GM18861 (cell line): Measurements from ENCODE around the gene RBMS1.
"Not testable (repeated sequence)": the region's sequence is repeated elsewhere in the genome, so short reads cannot be mapped to it uniquely, and the experiment has no call there.

Source experiments
- ATAC-seq: cut with Tn5 transposase; IDR thresholded peaks from one replicate; pipeline ENCODE4 v1.9.1; 2021; ENCODE audit not compliant: unreplicated experiment

The RBMS1 gene

GRCh38 chr2:160437273-160437672, 56.3 kb downstream of the RBMS1 start:
- ATAC-seq = no peak

GRCh38 chr2:160434254-160434948, 59.2 kb downstream of the RBMS1 start:
- ATAC-seq = no peak

- ATAC-seq = no peak
These were observed 60.0 kb downstream of the RBMS1 start for GRCh38 chr2:160433466-160434140.

- ATAC-seq = no peak
These were observed 61.0 kb downstream of the RBMS1 start for GRCh38 chr2:160432633-160433032.

DNA sequence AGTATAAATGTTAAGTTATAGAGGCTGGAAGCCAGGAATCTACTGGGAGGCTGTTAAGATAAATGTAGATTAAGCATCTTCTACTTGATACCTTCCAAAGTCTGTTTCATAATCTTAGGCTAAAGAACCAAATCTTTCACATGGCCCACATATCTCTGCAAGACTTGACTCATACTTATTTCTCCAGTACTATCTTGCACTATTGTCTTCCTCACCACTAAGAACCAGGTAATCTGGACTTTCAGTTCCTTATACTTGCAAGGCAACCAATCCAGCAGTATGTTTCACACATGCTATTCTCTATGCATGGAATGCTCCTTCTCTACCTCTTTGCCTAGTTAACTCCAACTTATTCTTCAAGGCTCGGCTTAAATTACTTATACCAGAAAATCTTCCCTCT, 62.2 kb downstream of the RBMS1 start:
- ATAC-seq = peak; percentile 35

DNA sequence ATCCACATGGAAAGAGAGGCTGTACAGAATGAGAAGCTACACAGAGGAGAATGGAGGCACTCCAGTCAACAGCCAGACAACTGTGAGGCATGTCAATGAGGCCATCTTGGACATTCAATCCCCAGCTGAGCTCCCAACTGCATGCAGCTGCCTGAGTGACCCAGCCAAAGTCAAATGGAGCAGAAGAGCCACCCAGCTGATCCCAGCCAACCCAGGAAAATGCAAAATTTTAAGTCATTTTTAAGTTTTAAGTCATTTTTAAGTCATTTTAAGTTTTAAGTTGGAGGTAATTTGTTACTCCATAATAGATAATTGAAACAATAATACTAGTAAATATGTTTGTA, 63.6 kb downstream of the RBMS1 start:
- ATAC-seq = no peak

DNA sequence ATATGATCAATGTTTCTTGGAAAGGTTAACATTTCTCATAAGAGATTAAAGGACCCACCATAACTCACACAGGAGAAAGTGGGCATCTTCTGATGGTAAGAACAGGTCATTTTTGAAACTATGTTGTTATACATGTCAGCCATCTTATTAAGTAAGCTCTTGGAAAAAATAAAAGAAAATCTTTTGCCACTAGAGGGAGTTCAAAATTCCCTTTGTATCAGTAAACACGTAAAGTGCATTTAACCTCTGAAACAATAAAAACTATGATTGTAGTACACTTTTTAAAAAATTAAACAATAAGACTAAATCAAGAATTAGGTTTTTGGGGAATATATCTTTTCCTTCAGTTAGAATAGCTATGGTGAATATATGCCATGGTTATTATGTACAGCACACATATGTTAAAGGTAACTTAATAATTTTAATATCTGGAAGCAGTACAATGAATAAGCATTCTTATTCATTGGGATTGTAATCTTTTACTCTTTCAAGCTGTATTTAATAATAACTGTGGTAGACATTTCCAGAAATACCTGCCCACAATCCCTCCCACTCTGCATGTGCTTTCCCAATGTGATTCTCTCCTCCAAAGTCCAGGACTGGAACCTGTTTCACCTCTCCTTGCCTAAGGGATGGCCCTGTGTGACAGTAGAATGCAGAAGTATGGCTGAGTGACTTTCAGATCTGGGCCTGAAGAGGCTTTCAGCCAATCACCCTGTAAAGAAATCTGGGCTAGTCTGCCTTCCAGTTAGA, 64.2 kb downstream of the RBMS1 start:
- ATAC-seq = no peak

- no peak for ATAC-seq
These were observed 65.2 kb downstream of the RBMS1 start for GRCh38 chr2:160428405-160428763.

DNA sequence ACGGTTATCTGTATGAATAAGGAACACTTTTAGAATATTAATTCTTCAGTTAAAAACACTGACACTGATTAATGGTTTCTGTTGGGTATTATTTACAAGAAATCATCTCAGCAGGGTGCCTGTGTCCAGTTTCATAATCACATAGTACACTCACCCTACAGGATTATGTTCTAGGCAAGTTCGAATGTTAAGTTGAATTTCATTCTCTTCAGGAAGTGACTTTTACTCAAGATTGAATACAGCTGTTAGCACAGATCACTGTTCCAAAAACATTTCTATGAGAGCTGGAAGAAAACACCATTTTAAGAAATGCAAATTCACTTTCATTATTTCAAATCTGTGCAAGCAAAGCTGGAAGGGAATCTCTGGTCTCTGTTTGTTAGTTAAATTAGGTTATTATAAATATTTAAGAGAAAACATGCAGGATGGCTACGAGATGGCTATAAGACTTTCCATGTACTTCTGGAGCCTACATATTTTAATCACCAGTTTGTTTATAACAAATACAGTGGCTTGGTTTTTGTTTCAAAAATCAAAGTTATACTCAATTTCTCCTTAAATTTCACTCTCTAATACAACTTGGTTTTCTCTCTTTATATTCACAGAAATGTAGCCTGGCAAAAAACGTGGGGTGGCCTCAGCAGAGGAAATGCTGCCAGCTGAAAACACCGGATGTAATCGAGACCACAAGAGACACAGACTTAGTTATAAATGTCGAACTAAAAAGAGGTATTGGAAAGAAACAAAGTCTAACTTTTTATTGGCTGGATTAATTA, 65.8 kb downstream of the RBMS1 start:
- ATAC-seq = peak; percentile 68

- no peak for ATAC-seq
These were observed 67.0 kb downstream of the RBMS1 start for GRCh38 chr2:160426604-160427003.

DNA sequence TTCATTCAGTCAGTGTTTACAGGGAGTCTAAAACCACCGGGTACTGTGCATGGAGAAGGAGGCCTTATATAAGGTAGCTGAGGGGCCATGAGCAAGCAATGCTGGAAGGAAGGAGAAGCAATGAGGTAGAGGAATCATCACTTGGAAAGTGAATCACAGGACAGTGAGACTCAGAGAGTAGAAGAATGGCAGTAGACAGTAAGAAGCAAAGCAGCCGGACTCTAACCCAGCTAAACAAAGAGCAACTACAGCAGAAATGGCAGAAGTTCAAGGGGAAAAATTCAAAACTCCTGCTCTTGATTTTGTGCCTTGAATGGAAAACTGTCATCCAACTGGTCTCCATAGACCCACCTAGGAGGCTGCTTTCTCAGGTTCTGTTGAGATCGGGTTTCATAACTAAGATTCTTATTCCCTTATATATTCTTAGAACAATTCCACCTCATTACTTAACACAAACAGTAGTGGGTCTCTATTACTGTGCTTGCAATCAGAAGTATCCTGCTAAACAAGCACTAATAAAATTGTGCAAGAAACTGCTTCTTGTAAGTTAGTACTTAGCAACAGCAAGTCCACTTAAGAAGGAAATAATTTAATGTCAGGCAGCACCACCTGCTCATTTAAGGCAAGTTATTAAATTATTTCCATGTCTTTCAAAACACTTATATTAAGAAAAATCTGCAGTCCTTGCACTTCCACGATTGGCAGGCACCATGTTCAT, 68.0 kb downstream of the RBMS1 start:
- ATAC-seq = no peak

DNA sequence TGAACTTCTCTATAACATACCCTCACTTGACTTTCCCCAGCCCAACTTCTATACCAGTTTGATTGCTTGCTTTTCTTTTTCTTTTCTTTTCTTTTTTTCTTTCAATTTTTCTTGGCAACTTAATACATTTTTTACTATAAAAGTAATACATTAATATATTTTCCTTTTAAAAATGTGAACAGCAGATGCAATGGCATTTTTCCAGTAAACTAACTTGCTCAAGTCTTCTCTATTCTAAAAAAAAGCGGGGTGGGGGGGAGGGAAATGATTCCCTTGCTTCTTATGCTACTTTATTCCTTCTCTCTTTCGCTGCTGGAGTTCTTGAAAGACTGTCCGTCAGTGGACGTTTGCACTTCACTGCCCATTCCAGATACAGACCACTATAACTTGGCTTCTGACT, 70.5 kb downstream of the RBMS1 start:
- ATAC-seq = no peak

DNA sequence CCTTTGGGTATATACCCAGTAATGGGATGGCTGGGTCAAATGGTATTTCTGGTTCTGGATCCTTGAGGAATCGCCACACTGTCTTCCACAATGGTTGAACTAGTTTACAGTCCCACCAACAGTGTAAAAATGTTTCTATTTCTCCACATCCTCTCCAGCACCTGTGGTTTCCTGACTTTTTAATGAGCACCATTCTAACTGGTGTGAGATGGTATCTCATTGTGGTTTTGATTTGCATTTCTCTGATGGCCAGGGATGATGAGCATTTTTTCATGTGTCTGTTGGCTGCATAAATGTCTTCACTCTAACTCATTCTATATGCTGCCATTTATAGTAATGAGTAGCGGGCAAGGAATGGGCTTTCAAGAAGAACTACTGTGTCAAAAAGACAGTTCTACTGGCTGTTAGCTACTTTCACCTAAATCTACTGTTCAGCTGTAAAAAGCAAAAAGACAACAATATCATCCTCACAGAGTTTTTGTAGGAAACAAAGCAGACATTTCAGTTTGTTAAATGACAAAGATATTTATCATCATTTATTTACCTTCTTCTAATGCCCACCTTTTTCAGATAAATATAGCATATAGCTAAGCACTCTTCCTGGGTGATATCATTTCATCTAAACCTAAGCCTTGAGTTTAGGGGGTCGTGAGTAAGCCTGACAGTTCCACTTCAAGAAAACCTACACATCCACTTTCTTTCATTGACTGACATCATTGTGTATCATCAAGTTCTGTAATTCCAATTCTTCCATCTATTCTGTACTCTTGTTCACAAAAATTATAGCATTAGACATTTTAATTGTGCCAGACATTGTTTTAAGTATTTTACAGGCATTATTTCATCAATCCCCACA, 71.7 kb downstream of the RBMS1 start:
- ATAC-seq = not testable (repeated sequence)

GRCh38 chr2:160420711-160421110, 72.9 kb downstream of the RBMS1 start:
- no peak for ATAC-seq

- ATAC-seq = no peak
These were observed 73.7 kb downstream of the RBMS1 start for GRCh38 chr2:160419776-160420505.

DNA sequence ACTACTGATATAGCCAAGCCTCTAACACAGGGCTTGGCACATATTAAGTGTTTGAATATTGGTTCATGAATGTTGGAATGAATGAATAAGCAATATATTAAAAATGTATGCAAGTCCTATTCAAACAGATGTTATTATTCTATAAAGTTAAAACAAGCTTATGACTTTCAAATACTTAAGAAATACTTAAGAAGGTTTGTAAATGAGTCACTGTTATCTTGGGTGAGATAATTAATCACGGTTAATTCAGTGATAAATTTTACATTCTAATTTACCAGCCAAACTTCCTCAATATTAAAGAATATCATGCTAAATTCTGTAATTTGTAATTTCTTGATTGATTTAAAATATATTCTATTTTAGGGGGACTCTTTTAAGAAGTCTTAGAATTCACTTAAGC, 74.8 kb downstream of the RBMS1 start:
- ATAC-seq = no peak

DNA sequence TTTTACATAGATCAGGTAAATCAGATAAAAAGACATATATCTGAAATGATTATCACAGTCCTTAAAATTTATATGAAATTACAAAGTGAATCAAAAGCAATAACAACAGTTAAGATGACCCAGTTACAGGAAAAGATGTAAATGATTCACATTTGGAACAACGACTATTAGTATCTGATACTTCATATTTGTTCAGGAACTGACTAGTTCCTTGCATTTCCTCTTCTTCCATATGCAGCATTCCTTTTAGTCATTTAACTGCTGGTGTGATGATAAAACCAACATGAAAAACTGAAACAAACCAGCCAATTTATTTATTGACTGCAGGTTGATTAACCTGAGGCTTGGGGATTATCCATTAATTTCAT, 75.2 kb downstream of the RBMS1 start:
- ATAC-seq = no peak

GRCh38 chr2:160417745-160418397, 75.7 kb downstream of the RBMS1 start:
- ATAC-seq = no peak

DNA sequence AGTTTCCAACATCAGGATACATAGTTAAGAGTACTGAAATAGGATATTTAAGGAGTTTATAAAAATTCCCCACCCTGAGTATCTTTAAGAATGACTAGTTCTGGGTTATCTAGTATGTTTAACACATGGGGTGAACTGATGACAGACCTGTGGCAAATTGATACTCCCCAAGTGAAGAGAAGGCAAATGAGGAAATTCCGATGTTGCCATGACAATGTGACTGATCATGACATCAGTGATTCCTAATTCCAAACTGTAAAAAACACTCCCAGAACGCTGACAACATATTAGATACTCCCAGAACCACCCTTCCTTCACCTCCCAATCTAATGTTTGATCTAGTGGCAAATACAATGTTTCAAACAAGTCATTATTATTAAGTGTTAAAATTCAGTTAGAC, 77.6 kb downstream of the RBMS1 start:
- ATAC-seq = no peak
